Activated naive CD8-positive, alpha-beta T cell treated with anti-CD3 and anti-CD28 coated beads, Interleukin-2, amount 50 U/mL, for 24 hours (primary cell): ENCODE measurements around the gene HLA-DOA.
A peak's percentile ranks its signal among the peaks of the same experiment; 100 is the strongest.

Source experiments
- ATAC-seq: fragments of 150-1000 bp; cut with Tn5 transposase; one replicate; pipeline ENCODE4 v1.10.0; 2021
- DNase-seq: peaks from one replicate; pipeline ENCODE4 v3.0.0; 2021
- H3K27ac Mint-ChIP-seq: one replicate; pipeline ENCODE4 v1.8.0; 2021; ENCODE audit warnings: mild to moderate bottlenecking, mixed read lengths
- H3K27me3 Mint-ChIP-seq: one replicate; pipeline ENCODE4 v1.8.0; 2021; ENCODE audit warnings: mixed read lengths
- H3K36me3 Mint-ChIP-seq: one replicate; pipeline ENCODE4 v1.8.0; 2021; ENCODE audit warnings: low read depth, mixed read lengths
- H3K4me1 Mint-ChIP-seq: one replicate; pipeline ENCODE4 v1.8.0; 2021; ENCODE audit warnings: mixed read lengths
- H3K4me3 Mint-ChIP-seq: one replicate; pipeline ENCODE4 v1.8.0; 2021; ENCODE audit warnings: mild to moderate bottlenecking, moderate library complexity, mixed read lengths
- H3K9me3 Mint-ChIP-seq: one replicate; pipeline ENCODE4 v1.8.0; 2021; ENCODE audit warnings: mixed read lengths

Gene HLA-DOA

GRCh38 chr6:33008944-33009861 is at the start of gene HLA-DOA:
Gene HLA-DOA, minus strand, starts transcription at chr6:33009591.
- DNase-seq = peak; percentile 56
- H3K27ac Mint-ChIP-seq = peak within 1 kb of the TSS; percentile 79
- H3K4me3 Mint-ChIP-seq = peak within 1 kb of the TSS; percentile 85

GRCh38 chr6:33057222-33058150 is 48.1 kb upstream of the HLA-DOA start:
- no peak for ATAC-seq

More at GRCh38 chr6:33008944-33009861, at the start of gene HLA-DOA:
- Mint-ChIP-seq H3K27me3 (no peaks in the 10 kb centered on the region), H3K4me1 (peaks cover 14% of the 10 kb centered on the region), H3K36me3 (no peaks in the 10 kb centered on the region), H3K9me3 (no peaks in the 10 kb centered on the region)
- ATAC-seq = peak; percentile 95

GRCh38 chr6:33053230-33053629 is 43.8 kb upstream of the HLA-DOA start:
- Mint-ChIP-seq H3K4me3 (no peak overlapping the region), H3K4me1 (peaks cover 10% of the 10 kb centered on the region), H3K9me3 (no peaks in the 10 kb centered on the region), H3K36me3 (no peaks in the 10 kb centered on the region), H3K27me3 (peaks cover 3% of the 10 kb centered on the region), H3K27ac (no peak overlapping the region)
- DNase-seq (no peak), ATAC-seq (no peak)

More at GRCh38 chr6:33057222-33058150, 48.1 kb upstream of the HLA-DOA start:
- DNase-seq = no peak
- H3K4me3 Mint-ChIP-seq = no peak overlapping the region
- no peaks in the 10 kb centered on the region for H3K9me3 Mint-ChIP-seq
- H3K27ac Mint-ChIP-seq = peak overlapping the region; percentile 20
- H3K27me3 Mint-ChIP-seq = no peaks in the 10 kb centered on the region
- no peaks in the 10 kb centered on the region for H3K36me3 Mint-ChIP-seq
- H3K4me1 Mint-ChIP-seq = peaks cover 11% of the 10 kb centered on the region

DNA sequence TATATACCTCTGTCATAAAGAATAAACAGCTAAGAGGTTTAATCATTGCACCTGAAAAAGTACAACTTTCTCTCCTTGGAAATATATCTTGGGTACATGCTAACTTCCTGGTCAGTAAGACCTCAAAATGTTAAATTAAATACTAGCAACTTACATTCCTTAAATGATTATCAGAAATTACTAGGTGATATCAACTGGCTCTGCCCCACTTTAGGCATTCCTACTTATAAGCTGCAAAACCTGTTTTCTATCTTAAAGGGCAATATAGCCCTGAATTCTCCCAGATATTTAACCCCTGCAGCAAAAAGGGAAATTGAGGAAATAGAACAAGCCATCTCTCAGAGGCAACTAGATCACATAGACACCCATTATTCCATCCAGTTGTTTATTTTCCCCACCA is 43.2 kb upstream of the HLA-DOA start:
- H3K4me3 Mint-ChIP-seq = no peak overlapping the region
- H3K27me3 Mint-ChIP-seq = peaks cover 3% of the 10 kb centered on the region
- no peak overlapping the region for H3K27ac Mint-ChIP-seq
- ATAC-seq (no peak), DNase-seq (no peak)
- H3K36me3 Mint-ChIP-seq = no peaks in the 10 kb centered on the region
- no peaks in the 10 kb centered on the region for H3K9me3 Mint-ChIP-seq
- peaks cover 10% of the 10 kb centered on the region for H3K4me1 Mint-ChIP-seq

- DNase-seq = no peak
- Mint-ChIP-seq H3K27me3 (peaks cover 9% of the 10 kb centered on the region), H3K27ac (no peak overlapping the region), H3K4me1 (peaks cover 2% of the 10 kb centered on the region), H3K36me3 (no peaks in the 10 kb centered on the region), H3K4me3 (no peak overlapping the region), H3K9me3 (no peaks in the 10 kb centered on the region)
- no peak for ATAC-seq
These were observed 40.8 kb upstream of the HLA-DOA start for GRCh38 chr6:33050014-33050810.

DNA sequence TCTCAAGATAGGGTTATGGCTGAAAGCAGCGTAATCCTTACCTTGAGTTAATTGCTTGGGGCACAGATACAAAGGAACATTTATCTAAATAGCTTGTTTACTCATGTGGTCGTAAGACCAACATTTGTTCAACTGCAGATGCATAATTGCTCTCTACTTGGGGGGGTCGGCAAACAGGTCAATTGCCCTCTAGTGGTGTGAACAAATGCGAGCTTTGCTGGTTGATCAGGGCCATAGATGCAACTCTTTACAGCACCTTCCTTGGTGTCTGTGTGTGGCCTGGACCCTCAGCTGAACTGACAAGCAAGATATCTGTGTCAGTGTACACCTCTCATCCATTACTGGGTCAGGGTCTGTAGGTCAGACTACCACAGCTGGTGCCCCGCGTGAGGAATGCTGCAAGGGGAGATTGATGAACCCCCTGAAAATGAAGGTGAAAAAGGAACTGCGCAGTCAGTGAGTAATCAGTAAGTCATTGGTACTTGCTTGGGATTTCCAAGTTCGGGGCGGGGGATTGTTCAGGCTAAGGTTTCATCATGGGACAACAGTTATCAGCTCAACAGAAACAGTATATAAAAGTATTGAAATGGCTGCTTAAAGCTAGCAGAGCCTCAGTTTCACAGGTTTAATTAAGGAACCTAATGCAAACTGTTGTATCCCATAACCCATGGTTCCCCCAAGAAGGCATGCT is 40.1 kb upstream of the HLA-DOA start:
- Mint-ChIP-seq H3K36me3 (no peaks in the 10 kb centered on the region), H3K27ac (no peak overlapping the region), H3K9me3 (no peaks in the 10 kb centered on the region), H3K4me3 (no peak overlapping the region), H3K27me3 (peaks cover 11% of the 10 kb centered on the region), H3K4me1 (peaks cover 2% of the 10 kb centered on the region)
- ATAC-seq (no peak), DNase-seq (no peak)

DNA sequence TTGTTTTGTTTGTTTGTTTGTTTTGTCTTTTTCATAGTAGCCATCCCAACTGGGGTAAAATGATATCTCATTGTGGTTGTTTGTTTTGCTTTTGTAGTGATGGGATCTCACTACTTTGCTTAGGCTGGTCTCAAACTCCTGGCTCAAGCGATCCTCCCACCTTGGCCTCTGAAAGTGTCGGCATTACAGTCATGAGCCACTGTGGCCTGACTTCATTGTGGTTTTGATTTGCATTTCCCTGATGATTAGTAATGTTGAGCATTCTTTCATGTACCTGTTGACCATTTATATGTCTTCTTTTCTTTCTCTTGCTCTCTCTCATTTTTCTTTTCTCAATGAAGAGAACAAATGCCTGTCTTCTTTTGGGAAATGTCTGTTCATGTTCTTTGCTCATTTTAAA is 30.8 kb upstream of the HLA-DOA start:
- H3K27me3 Mint-ChIP-seq = peaks cover 9% of the 10 kb centered on the region
- H3K4me1 Mint-ChIP-seq = no peaks in the 10 kb centered on the region
- no peak overlapping the region for H3K27ac Mint-ChIP-seq
- ATAC-seq (no peak), DNase-seq (no peak)
- no peaks in the 10 kb centered on the region for H3K36me3 Mint-ChIP-seq
- peaks cover 8% of the 10 kb centered on the region for H3K9me3 Mint-ChIP-seq
- H3K4me3 Mint-ChIP-seq = no peak overlapping the region

DNA sequence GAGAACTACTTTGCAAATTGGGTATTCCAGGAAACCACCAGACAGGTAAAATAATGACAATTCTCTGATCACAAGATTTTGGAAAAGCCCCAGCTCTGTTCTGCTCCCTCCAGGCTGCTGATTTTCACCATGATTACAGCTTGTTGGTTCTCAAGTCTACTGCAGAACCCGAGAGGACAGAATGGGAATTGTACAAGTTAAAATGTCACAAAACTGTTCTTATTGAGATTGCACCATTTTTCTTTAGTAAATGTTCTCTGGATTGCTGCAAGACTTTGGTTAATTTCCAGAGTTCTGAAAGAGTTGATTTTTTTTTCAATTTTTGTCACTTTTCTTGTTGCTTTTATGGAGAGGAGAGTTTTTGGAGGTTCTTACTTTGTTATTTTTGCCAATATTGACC is 27.1 kb upstream of the HLA-DOA start:
- Mint-ChIP-seq H3K27me3 (peaks cover 14% of the 10 kb centered on the region), H3K4me3 (no peak overlapping the region), H3K4me1 (no peaks in the 10 kb centered on the region), H3K36me3 (no peaks in the 10 kb centered on the region), H3K27ac (no peak overlapping the region), H3K9me3 (peaks cover 16% of the 10 kb centered on the region)
- ATAC-seq (no peak), DNase-seq (no peak)

DNA sequence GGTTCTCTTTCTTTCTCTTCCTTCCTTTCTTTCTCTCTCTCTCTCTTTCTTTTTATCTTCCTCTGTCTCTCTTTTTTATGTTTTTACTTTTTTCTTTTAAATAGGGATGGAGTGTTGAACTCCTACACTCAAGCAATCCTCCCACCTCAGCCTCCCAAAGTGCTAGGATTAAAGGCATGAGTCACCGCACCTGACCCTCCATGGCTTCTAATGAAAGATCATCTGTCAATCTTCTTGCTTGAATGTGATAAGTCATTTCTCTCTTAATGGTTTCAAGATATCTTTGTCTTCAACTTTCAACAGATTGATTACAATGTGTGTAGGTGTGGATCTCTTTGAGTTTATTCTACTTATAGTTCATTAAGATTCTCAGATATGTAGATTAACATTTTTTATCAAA is 25.2 kb upstream of the HLA-DOA start:
- ATAC-seq = no peak
- DNase-seq = no peak
- Mint-ChIP-seq H3K9me3 (peaks cover 16% of the 10 kb centered on the region), H3K4me1 (peaks cover 7% of the 10 kb centered on the region), H3K36me3 (no peaks in the 10 kb centered on the region), H3K27ac (no peak overlapping the region), H3K27me3 (peaks cover 14% of the 10 kb centered on the region), H3K4me3 (no peak overlapping the region)

GRCh38 chr6:33030245-33030644 is 20.9 kb upstream of the HLA-DOA start:
- ATAC-seq (no peak), DNase-seq (no peak)
- Mint-ChIP-seq H3K4me1 (peaks cover 27% of the 10 kb centered on the region), H3K27me3 (peaks cover 9% of the 10 kb centered on the region), H3K9me3 (peaks cover 8% of the 10 kb centered on the region), H3K4me3 (no peak overlapping the region), H3K36me3 (no peaks in the 10 kb centered on the region), H3K27ac (peak overlapping the region; percentile 87)

GRCh38 chr6:33029328-33030184 is 20.2 kb upstream of the HLA-DOA start:
- peaks cover 1% of the 10 kb centered on the region for H3K9me3 Mint-ChIP-seq
- H3K36me3 Mint-ChIP-seq = no peaks in the 10 kb centered on the region
- H3K4me1 Mint-ChIP-seq = peaks cover 30% of the 10 kb centered on the region
- no peak overlapping the region for H3K4me3 Mint-ChIP-seq
- DNase-seq = no peak
- ATAC-seq = peak; percentile 85
- H3K27me3 Mint-ChIP-seq = peaks cover 3% of the 10 kb centered on the region
- peak overlapping the region; percentile 87 for H3K27ac Mint-ChIP-seq

- Mint-ChIP-seq H3K27ac (peak overlapping the region; percentile 75), H3K4me3 (no peak overlapping the region)
- no peak for ATAC-seq
These were observed 18.9 kb upstream of the HLA-DOA start for GRCh38 chr6:33028220-33028849.

More at GRCh38 chr6:33028220-33028849, 18.9 kb upstream of the HLA-DOA start:
- Mint-ChIP-seq H3K36me3 (no peaks in the 10 kb centered on the region), H3K27me3 (no peaks in the 10 kb centered on the region), H3K9me3 (no peaks in the 10 kb centered on the region), H3K4me1 (peaks cover 30% of the 10 kb centered on the region)
- DNase-seq = no peak
